ENCODE data around the gene LDHA.

DNA sequence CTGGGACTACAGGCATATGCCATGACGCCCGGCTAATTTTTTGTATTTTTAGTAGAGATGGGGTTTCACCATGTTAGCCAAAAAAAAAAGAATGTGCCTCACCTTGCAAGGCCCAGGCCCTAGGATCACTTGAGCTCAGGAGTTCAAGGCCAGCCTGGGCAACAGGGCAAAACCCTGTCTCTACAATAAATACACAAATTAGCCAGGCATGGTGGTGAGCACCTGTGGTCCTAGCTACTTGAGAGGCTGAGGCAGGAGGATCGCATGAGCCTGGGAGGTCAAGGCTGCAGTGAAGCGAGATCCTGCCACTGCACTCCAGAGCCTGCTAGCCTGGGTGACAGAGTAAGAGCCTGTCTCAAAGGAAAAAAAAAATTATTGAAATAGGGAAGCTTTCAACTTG lies 9.7 kb downstream of the LDHA start:
- TF ChIP-seq TARDBP (CRISPR knock-in tag; IDR thresholded peaks at IDR 0.05), result no peak
- TF ChIP-seq CEBPG (CRISPR knock-in tag; IDR thresholded peaks at IDR 0.05), result no peak
- no peak for TF ChIP-seq NCOA2 (CRISPR knock-in tag; IDR thresholded peaks at IDR 0.05)
- TF ChIP-seq, protein P1, sequence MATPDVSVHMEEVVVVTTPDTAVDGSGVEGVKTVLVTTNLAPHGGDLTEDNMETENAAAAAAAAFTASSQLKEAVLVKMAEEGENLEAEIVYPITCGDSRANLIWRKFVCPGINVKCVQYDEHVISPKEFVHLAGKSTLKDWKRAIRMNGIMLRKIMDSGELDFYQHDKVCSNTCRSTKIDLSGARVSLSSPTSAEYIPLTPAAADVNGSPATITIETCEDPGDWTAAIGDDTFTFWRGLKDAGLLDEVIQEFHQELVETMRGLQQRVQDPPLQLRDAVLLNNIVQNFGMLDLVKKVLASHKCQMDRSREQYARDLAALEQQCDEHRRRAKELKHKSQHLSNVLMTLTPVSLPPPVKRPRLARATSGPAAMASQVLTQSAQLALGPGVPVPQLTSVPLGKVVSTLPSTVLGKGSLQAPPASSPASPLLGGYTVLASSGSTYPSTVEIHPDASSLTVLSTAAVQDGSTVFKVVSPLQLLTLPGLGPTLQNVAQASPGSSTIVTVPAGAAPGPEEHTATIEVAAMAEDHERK (CRISPR knock-in tag; IDR thresholded peaks at IDR 0.05; ENCODE audit: low read depth), result no peak
- TF ChIP-seq NFRKB (IDR thresholded peaks at IDR 0.05), result no peak
- TF ChIP-seq EZH2 (conservative IDR thresholded peaks at IDR 0.05; ENCODE audit: low read depth, low read length), result no peak
- TF ChIP-seq, protein P2, sequence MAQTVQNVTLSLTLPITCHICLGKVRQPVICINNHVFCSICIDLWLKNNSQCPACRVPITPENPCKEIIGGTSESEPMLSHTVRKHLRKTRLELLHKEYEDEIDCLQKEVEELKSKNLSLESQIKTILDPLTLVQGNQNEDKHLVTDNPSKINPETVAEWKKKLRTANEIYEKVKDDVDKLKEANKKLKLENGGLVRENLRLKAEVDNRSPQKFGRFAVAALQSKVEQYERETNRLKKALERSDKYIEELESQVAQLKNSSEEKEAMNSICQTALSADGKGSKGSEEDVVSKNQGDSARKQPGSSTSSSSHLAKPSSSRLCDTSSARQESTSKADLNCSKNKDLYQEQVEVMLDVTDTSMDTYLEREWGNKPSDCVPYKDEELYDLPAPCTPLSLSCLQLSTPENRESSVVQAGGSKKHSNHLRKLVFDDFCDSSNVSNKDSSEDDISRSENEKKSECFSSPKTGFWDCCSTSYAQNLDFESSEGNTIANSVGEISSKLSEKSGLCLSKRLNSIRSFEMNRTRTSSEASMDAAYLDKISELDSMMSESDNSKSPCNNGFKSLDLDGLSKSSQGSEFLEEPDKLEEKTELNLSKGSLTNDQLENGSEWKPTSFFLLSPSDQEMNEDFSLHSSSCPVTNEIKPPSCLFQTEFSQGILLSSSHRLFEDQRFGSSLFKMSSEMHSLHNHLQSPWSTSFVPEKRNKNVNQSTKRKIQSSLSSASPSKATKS (CRISPR knock-in tag; IDR thresholded peaks at IDR 0.05), result no peak
- TF ChIP-seq, protein P3, sequence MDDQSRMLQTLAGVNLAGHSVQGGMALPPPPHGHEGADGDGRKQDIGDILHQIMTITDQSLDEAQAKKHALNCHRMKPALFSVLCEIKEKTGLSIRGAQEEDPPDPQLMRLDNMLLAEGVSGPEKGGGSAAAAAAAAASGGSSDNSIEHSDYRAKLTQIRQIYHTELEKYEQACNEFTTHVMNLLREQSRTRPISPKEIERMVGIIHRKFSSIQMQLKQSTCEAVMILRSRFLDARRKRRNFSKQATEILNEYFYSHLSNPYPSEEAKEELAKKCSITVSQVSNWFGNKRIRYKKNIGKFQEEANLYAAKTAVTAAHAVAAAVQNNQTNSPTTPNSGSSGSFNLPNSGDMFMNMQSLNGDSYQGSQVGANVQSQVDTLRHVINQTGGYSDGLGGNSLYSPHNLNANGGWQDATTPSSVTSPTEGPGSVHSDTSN (CRISPR knock-in tag; IDR thresholded peaks at IDR 0.05; ENCODE audit: borderline replicate concordance), result no peak
